GM18861 (cell line): ENCODE results near the gene CCDC192.

ENCODE experiments used
- ATAC-seq: cut with Tn5 transposase; IDR thresholded peaks from one replicate; pipeline ENCODE4 v1.9.1; 2021; ENCODE audit not compliant: unreplicated experiment

Gene CCDC192

GRCh38 chr5:127872494-127872893 is 169.3 kb downstream of the CCDC192 start:
- ATAC-seq = no peak

GRCh38 chr5:127875235-127876021 is 172.2 kb downstream of the CCDC192 start:
- peak; percentile 73 for ATAC-seq

- no peak for ATAC-seq
Observed at GRCh38 chr5:127876384-127876783, 173.2 kb downstream of the CCDC192 start.

- no peak for ATAC-seq
Observed at GRCh38 chr5:127878174-127878750, 175.1 kb downstream of the CCDC192 start.

GRCh38 chr5:127884416-127884815 is 181.2 kb downstream of the CCDC192 start:
- ATAC-seq = no peak

- no peak for ATAC-seq
Observed at GRCh38 chr5:127885176-127885575, 182.0 kb downstream of the CCDC192 start.

- ATAC-seq = no peak
Observed at GRCh38 chr5:127886081-127886480, 182.9 kb downstream of the CCDC192 start.

GRCh38 chr5:127887282-127887681 is 184.1 kb downstream of the CCDC192 start:
- no peak for ATAC-seq

GRCh38 chr5:127891942-127892341 is 188.8 kb downstream of the CCDC192 start:
- no peak for ATAC-seq

GRCh38 chr5:127892467-127893207 is 189.4 kb downstream of the CCDC192 start:
- ATAC-seq = no peak

GRCh38 chr5:127893232-127893631 is 190.0 kb downstream of the CCDC192 start:
- ATAC-seq = no peak

GRCh38 chr5:127894461-127894860 is 191.3 kb downstream of the CCDC192 start:
- ATAC-seq = no peak

- ATAC-seq = no peak
Observed at GRCh38 chr5:127898551-127899213, 195.5 kb downstream of the CCDC192 start.

GRCh38 chr5:127899214-127899610 is 196.0 kb downstream of the CCDC192 start:
- ATAC-seq = no peak

- ATAC-seq = peak; percentile 39
Observed at GRCh38 chr5:127906562-127907204, 203.5 kb downstream of the CCDC192 start.

GRCh38 chr5:127907907-127908306 is 204.7 kb downstream of the CCDC192 start:
- no peak for ATAC-seq

- peak; percentile 73 for ATAC-seq
Observed at GRCh38 chr5:127909066-127909465, 205.9 kb downstream of the CCDC192 start.

- no peak for ATAC-seq
Observed at GRCh38 chr5:127909821-127910220, 206.6 kb downstream of the CCDC192 start.

GRCh38 chr5:127910307-127910956 is 207.2 kb downstream of the CCDC192 start:
- ATAC-seq = no peak

- ATAC-seq = no peak
Observed at GRCh38 chr5:127911619-127912018, 208.4 kb downstream of the CCDC192 start.
